Measurements from ENCODE around the gene PHC2.

- TF ChIP-seq CTCF (IDR thresholded peaks at IDR 0.05) (no peak), ZFX (IDR thresholded peaks at IDR 0.05; ENCODE audit: borderline replicate concordance) (no peak)
These were observed 153.3 kb downstream of the PHC2 start for GRCh38 chr1:33277488-33278084.

Data from 22Rv1 (cell line).